Mucosa of rectum (tissue), 2 donors: ENCODE results near the gene P3R3URF.

Experiments used
- H3K27ac ChIP-seq, 2 donors: one replicate each; pipeline ENCODE4 v1.7.0; 2013; ENCODE audit warnings: inconsistent platforms in 2 of 2, low read depth in 2 of 2, low read length in 2 of 2
- H3K27me3 ChIP-seq, 2 donors: one replicate each; pipeline ENCODE4 v1.7.0; 2013; ENCODE audit warnings: low read length in 2 of 2; ENCODE audit not compliant: control insufficient read depth in 2 of 2, insufficient read depth in 2 of 2
- H3K36me3 ChIP-seq, 2 donors: one replicate each; pipeline ENCODE4 v1.7.0; 2013; ENCODE audit warnings: low read length in 2 of 2; ENCODE audit not compliant: control insufficient read depth in 2 of 2, insufficient read depth in 2 of 2
- H3K4me1 ChIP-seq, 2 donors: one replicate each; pipeline ENCODE4 v1.7.0; 2013; ENCODE audit warnings: low read length in 2 of 2, mild to moderate bottlenecking in 1 of 2; ENCODE audit not compliant: control insufficient read depth in 2 of 2, insufficient read depth in 2 of 2
- H3K4me3 ChIP-seq, 2 donors: one replicate each; pipeline ENCODE4 v1.7.0; 2013; ENCODE audit warnings: low read length in 2 of 2
- H3K9ac ChIP-seq, 2 donors: one replicate each; pipeline ENCODE4 v1.7.0; 2013; ENCODE audit warnings: low read length in 2 of 2, low read depth in 1 of 2, mild to moderate bottlenecking in 1 of 2
- H3K9me3 ChIP-seq, 2 donors: one replicate each; pipeline ENCODE4 v1.7.0; 2013; ENCODE audit warnings: low read length in 2 of 2; ENCODE audit not compliant: control insufficient read depth in 2 of 2
- donor health status: healthy.
- donor health status: Normal muscosa, but diverticular disease.

Gene P3R3URF

DNA sequence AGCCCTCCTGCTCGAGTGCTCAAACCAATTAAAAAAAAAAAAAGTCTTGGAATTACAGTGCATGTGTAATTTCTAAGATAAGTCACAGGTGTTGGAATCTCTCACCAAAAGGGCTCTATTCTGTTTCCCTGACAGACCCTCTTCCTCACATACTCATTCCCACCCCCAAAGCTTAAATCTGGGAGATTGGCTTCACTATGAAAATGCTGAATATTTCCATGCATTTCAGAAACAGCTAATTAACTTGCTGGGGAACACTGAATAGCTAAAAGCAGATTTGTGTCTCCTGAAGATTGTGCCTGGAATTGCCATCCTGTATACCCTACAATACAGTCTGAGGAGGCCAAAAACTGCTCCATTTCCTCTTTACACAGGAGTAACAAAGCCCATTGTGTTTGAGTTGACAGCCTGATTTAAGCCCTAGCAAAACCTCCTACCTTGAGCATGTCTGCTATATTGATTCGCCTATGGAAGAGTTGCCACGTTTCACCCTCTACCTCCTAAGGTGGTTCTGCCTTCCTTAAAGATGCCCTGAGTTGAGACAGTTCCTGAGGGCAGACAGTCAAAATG lies 42.4 kb downstream of the P3R3URF start:
- Histone ChIP-seq H3K27ac (peak overlapping the region in 1 of 2 donors; percentile 81), H3K4me3 (peak overlapping the region; percentile 80 to 85), H3K36me3 (no peaks in the 10 kb centered on the region), H3K9ac (peak overlapping the region in 1 of 2 donors; percentile 65), H3K27me3 (peaks cover 8 to 16% of the 10 kb centered on the region in 2 donors), H3K9me3 (no peaks in the 10 kb centered on the region), H3K4me1 (peaks cover 6 to 16% of the 10 kb centered on the region in 2 donors)

DNA sequence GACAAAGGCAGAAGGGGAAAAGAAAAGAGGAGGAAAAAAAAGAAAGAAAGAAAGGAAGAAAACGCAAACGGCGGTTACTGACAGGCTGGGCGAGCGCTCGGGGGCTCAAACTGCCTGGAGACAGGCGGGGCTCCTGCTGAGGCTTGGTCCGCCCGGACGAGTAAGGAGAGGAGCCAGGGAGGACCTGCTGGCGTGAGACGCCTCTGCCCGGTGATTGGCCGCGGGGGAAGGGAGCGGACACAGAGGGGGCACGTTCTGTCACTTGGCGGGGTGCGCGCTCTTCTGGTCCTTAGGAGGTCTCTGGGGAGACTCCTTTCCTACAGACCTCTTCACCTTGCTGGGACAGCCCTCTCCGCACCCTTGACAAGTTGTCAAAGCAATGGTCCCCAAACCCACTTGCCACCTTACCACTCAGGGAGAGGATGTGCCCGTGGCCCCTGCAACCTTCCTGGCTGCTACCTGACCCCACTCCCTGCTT lies 43.1 kb downstream of the P3R3URF start:
- peak overlapping the region; percentile 81 for H3K27ac ChIP-seq
- no peaks in the 10 kb centered on the region for H3K9me3 ChIP-seq
- no peaks in the 10 kb centered on the region for H3K36me3 ChIP-seq
- peak overlapping the region; percentile 80 to 85 for H3K4me3 ChIP-seq
- peaks cover 6 to 16% of the 10 kb centered on the region in 2 donors for H3K4me1 ChIP-seq
- peaks cover 8 to 16% of the 10 kb centered on the region in 2 donors for H3K27me3 ChIP-seq
- peak overlapping the region; percentile 65 to 81 for H3K9ac ChIP-seq

DNA sequence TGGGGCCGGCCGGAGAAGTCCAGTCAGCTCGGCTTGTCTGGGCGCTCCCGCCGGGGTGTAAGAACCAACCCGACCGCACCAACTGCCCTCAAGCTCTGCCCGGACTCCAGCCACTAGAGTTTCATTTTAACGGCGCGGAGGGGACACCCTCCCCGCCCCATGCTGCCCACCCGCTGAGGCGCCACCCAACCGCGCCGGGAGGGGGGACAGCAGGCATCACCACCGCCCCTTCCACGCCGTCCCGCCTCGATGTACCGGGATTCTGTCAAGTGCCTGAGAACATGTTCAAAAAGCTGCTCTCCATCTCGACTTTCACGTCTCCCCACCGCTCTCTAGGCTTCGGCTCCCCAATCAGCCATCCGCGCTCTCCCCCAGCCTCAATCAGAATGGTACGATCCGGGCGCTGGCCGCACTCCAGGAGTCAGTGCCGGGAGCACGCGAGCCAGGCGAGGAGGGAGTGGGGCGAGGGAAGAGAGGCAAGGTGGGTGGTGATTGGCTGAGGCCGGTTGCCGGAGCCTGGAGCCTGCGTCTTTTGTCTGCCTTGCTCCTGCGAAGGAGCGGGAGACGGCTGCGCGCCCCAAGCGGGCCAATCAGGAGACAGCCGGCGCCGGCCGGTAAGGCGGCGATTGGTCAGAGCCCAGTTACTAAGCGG lies 43.6 kb downstream of the P3R3URF start, which contains the start of gene PIK3R3:
PIK3R3 (minus strand) TSS at position 101 of the 652 bp plus-strand sequence. CDS start 677 bp downstream, outside the sequence.
- peaks cover 8 to 16% of the 10 kb centered on the region in 2 donors for H3K27me3 ChIP-seq
- H3K9me3 ChIP-seq, result no peaks in the 10 kb centered on the region
- H3K9ac ChIP-seq, result peak within 1 kb of the TSS; percentile 74 to 81
- no peaks in the 10 kb centered on the region for H3K36me3 ChIP-seq
- H3K4me1 ChIP-seq, result peaks cover 6 to 16% of the 10 kb centered on the region in 2 donors
- H3K4me3 ChIP-seq, result peak within 1 kb of the TSS; percentile 80 to 85
- peak within 1 kb of the TSS; percentile 93 to 97 for H3K27ac ChIP-seq

DNA sequence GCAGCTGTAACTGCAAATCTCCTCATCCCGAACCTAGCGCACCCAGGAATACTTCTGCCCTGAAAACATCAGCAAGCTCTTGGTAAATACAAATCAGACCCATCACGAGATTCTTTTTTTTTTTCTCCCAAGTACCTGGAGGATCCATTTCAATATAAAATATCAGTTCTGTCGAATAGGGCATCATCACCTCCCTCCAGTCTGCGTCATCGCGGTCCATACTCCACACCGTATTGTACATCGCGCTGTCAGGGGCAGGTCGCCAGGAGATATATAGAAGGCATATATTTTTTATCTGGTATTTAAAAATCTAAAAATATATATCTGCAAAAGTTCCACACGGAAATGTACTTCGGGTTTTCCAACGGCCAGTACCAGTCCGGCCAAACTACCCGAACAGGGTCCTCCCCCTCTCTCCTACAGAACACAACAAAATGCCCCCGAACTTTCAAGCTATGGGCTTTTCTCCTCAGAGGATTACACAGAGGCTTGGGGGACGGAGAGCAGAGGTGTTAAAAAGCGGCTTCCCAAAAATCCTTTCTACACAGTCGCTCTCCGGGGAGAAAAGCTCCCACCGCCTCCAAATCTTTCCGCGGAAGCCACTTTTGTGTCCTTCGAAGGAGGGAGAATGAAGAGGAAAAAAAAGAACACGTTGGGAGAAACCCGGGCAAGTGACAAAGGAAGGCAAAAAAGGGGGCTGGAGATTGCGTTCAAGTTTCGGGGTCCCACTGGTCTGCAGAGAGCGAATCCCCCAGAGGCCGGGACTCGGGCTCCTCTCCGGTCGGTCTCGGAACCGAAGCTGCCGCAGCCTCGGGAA lies 44.4 kb downstream of the P3R3URF start:
- Histone ChIP-seq H3K4me3 (peak overlapping the region; percentile 80 to 85), H3K4me1 (peaks cover 6 to 16% of the 10 kb centered on the region in 2 donors), H3K9ac (peak overlapping the region; percentile 74 to 81), H3K36me3 (no peaks in the 10 kb centered on the region), H3K27ac (peak overlapping the region; percentile 93 to 97), H3K27me3 (peaks cover 8 to 16% of the 10 kb centered on the region in 2 donors), H3K9me3 (no peaks in the 10 kb centered on the region)

DNA sequence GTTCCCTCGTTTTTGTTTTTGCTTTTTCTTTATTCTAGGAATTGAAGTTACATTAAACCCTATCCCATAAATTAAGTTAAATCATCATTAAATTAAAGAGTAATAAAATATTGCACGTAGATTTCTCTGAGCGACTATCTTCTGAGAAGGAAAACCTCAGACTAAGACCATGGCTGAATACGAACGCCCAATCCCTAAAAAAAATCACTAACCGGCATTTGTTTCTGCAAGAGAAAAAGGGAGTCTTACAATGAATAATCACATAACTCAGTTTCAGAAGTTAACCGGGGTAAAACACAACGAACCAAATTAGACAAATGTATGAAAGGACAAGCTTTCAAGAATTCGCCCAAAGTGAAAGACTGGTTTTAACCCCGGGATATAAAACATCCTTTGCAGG lies 45.2 kb downstream of the P3R3URF start:
- Histone ChIP-seq H3K4me1 (peaks cover 6 to 16% of the 10 kb centered on the region in 2 donors), H3K9ac (no peak overlapping the region), H3K27ac (no peak overlapping the region), H3K9me3 (no peaks in the 10 kb centered on the region), H3K27me3 (peaks cover 8 to 16% of the 10 kb centered on the region in 2 donors), H3K4me3 (peak overlapping the region; percentile 37 to 80), H3K36me3 (no peaks in the 10 kb centered on the region)

DNA sequence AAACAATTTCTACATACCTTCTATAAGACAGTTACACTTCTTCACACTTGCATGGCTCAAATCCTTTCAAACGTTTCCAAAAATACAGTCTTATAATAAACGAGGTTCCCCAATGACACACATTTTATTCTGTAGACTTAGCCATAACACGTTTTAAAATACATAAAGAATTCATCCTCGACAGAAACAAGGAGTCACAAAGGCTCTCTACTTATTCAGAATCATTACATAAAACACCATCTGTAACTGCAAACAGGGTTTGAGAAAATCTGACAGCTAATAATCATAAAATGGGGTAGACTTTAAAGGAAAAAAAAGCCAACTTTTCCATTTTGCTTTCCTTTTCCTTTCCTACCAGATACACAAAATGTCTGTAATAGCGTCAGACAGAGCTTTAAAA lies 45.7 kb downstream of the P3R3URF start:
- Histone ChIP-seq H3K4me3 (peak overlapping the region; percentile 37 to 80), H3K9me3 (no peaks in the 10 kb centered on the region), H3K4me1 (peaks cover 6 to 16% of the 10 kb centered on the region in 2 donors), H3K27ac (no peak overlapping the region), H3K9ac (peak overlapping the region in 1 of 2 donors; percentile 17), H3K27me3 (peaks cover 8 to 16% of the 10 kb centered on the region in 2 donors), H3K36me3 (no peaks in the 10 kb centered on the region)

DNA sequence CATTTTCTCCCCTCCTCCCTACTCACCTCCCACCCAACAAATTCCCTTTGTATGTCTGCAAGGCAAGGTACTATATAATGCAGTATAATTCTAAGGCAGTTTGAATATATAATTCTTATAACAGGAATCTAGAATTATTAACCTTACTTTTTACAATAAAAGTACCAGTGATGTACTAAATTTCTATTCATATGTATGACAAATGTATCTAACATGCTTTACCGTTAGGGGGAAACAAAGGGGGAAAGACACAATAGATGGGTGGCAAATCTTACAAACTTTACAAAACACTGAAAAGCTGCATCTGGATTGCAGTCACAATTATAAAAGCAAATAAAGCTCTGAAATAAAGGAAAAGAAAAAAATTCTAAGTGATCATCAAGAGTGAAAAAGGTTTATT lies 46.2 kb downstream of the P3R3URF start:
- no peaks in the 10 kb centered on the region for H3K36me3 ChIP-seq
- peak overlapping the region in 1 of 2 donors; percentile 80 for H3K4me3 ChIP-seq
- H3K4me1 ChIP-seq, result peaks cover 5 to 16% of the 10 kb centered on the region in 2 donors
- H3K9ac ChIP-seq, result peak overlapping the region in 1 of 2 donors; percentile 17
- H3K27me3 ChIP-seq, result peaks cover 8 to 16% of the 10 kb centered on the region in 2 donors
- no peaks in the 10 kb centered on the region for H3K9me3 ChIP-seq
- H3K27ac ChIP-seq, result no peak overlapping the region

DNA sequence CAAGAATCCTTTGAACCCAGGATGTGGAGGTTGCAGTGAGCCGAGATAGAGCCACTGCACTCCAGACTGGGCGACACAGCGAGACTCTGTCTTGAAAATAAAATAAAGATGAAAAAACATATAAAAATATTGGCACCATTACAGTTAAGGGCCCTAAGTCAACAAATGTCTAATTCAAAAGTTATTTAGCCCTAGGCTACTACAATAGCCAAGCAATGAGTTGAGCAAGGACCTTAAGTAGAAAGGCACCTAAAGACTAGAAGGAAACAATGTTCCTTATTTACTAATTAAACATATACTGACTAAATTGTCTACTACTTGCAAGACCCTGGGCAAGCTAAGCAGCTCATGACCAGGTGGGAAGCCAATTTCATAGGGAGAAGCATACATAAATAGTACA lies 47.9 kb downstream of the P3R3URF start:
- H3K4me1 ChIP-seq, result peaks cover 4 to 11% of the 10 kb centered on the region in 2 donors
- peaks cover 8 to 16% of the 10 kb centered on the region in 2 donors for H3K27me3 ChIP-seq
- H3K4me3 ChIP-seq, result no peak overlapping the region
- no peak overlapping the region for H3K9ac ChIP-seq
- no peaks in the 10 kb centered on the region for H3K36me3 ChIP-seq
- H3K27ac ChIP-seq, result no peak overlapping the region
- H3K9me3 ChIP-seq, result no peaks in the 10 kb centered on the region
